Cerebellar nuclear complex (tissue), 1 donor: ENCODE results near the gene NECAB3.

Experiments
- DNase-seq, 2 experiments: peaks; one replicate each; lab custom pipeline; 2025; lab: John Stamatoyannopoulos, UW

Gene NECAB3

DNA sequence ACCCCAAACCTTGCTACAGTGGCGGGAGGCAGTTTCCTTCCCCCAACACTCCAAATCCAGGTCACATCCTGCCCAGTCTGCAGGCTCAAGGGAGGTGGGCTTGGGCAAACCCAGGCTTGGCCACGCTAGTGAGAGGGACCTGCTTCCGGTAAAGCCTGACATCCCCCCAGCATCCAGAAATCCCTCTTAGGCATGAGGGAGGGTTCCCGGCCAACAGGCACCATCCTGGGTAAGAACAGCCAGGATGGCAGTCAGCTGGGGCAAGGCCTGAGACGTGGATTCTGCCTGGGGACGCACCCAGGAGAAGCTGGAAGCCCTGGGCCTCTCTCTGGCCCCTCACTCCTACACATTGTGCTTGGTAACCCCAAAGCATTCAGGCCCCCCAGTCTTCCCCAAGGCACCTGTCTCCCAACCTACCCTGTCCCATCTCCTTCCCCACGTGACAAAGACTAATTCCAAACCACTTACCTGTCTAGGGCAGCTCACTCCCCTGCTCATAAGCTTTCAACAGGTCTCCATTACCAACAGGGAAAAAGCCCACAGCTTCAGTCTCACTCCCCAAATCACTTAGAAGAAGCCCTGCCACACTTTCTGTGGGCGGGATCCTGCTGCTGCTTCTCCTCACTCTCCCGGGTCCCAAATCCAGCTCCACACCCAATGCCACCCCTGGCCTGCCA, 10.0 kb downstream of the NECAB3 start:
- DNase-seq = no peak

DNA sequence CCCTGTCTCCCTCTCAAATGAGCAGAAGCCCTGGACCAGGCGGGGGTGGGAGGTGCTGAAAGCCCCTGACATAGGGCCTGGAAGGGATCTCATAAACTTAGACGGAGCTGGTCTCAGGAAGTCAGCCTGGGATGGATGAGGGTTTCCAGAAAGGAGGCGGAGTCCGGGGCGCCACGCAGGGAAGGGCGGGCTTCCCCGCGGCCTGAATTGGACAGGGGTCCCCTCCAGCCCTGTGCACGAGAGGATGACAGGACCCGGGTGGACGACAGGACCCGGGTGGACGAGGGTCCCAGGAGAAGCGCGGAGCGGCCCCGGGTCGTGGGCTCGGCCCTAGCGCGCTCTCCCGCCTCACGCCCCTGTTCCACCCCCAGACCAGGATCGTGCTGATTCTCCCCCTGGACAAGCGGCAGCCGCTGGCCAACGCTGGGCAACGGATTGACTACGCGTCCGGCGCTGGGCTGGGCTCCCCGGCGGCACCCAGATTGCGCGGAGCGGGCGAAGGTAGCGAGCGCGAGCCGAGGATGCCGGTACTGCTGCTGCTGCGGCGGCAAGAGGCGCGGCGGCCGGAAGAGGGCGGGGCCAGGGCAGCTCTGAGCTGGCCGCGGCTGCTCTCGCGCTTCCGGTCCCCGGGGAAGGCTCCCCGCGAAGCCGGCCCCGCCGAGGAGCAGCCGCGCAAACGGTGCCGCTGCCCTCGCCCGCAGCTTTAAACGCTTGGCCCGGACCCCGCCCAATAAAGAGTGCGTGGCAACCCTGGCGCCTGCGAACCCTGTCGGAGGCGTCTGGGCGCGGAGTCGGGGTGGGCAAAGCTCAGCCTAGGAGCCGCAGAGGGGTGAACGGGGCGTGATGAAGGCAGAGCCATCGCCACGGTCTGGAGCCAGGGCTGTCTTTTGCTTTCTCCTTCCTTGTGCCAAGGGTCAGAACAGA, 10.8 kb downstream of the NECAB3 start:
- DNase-seq = no peak

DNA sequence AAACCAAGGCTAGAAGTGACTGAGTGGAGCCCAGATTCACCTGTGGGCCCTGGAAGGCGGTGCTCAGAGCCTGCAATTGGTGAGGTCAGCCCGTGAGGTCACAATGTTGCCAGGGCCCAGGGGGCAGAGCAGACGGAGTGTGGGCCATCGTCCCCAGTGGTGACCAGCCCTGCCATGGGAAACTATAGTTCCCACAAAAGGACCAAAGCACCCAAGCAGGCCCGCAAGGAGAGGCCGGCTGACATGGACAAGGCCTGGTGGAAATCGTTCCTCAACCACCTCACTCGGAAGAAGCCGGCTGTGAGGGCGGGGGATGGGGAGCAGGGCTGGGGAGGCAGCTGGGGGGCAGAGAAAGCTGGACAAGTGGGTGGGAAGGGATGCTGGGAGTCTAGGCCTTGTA, 12.1 kb downstream of the NECAB3 start, which contains the start of gene C20orf144:
Gene C20orf144, plus strand, starts transcription at position 156 of the 400 bp plus-strand sequence. Its CDS starts 19 bp downstream, at position 175.
- no peak for DNase-seq

DNA sequence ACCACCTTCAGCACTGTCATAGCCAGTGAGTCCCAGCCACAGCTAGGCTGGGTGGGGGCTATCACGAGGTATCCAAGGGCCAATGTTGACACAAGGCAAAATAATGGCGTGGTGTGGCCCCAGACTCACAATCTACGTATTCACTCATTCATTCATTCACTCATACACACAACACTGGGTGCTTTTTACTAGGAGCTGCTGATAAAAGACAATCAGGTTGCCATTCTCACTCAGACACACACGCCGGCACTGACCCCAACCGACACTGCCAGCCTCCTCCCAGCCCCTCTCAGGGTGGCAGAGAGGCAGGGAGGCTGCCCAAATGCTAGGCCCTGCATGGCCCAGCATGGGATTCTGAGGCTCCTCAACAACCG, 13.6 kb downstream of the NECAB3 start:
- DNase-seq = no peak

DNA sequence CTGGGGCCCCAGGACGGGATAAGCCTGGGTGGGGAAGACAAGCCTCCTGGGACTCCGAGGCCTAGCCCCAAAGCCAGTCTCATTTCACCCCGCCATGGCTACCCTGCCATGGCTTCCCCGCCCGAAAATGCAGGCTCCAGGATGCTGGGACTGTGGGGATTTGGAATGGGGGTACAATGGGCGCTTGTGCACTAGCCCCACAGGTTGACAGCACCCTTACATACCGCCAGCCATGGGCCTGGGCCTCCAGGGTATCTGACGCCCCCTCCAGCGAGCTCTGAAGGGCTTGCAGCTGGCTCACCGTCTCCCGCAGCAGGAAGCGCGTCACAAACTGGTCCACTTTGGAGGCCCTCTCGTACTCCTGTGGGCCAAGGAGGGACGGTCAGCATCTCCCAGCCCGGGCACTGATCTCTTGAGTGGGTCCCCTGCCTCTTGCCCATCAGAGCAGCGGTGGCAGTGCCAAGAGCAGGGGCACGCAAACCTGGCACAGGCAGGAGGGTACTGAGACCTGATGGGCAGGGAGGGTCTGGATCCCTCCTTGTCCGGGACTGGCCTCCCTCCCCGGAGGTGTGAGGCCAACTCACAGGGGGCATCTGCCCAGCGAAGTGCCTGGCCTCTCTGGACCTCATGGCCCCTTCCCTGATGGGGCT, 14.1 kb downstream of the NECAB3 start:
- DNase-seq = no peak

DNA sequence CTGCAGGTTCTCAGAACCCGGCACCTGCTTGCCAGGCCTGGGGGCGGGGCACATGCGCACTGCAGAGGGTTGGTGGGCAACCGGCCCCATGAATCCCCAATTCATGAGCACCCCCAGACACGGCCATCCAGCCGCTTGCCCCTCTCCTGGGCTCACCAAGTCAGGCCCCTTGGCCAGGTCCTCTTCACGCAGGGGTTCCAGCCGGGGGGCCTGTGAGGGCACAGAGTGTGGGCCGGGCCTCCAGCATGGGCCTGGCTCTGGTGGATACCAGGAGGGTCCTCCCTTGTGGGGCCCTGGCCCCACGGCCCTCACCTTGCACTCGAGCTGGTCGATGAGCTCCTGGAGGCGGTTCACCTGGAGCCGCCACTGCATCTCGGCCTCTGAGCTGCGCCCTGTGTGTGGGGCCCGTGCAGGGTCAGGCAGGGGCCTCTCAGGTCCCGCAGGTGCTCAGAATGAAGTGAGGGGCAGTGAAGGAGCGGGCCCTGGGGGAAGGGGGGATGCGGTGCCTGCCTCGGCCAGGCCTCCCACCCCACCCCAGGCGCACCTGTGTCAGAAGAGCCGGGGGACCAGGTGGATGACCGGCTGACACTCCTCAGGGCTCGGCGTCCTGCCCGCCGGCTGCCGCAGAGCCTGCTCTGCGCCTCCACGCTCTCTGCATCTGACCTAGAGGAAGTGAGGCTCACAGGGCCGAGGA, 14.7 kb downstream of the NECAB3 start:
- DNase-seq = no peak

DNA sequence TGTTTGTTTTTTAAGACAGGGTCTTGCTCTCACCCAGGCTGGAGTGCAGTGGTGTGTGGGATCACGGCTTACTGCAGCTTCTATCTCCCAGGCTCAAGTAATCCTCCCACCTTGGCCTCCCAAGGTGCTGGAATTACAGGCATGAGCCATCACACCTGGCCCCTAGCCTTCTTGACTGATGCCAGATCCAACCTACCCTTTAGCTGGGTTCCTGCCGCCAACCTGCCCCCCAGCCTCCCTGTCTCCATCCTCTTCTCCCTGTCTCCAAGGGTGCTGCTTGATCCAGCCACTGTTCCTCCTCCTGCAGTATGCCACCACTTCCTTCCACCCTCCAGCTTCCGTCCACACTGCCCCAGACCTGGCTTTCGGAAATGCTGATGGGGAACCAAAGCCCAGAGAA, 15.3 kb downstream of the NECAB3 start:
- no peak for DNase-seq

DNA sequence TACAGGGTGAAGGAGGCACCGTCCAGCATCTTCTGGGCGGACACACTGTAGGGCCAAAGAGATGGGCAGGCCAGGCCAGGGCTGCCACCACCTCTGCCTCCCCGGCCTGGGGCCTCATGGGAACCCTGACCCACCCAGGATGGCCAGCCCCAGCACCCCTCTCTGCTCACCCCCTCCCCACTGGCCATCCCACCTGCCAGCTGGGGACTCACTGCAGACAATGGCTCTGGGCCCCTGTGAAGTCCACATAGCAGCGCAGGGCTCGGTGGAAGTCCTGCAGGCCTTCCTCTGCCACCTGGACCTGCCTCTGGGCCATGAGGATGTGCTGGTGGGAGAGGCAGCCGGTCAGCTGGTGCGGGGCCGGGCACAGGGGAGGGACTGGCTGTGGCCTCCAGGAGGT, 15.7 kb downstream of the NECAB3 start:
- no peak for DNase-seq

DNA sequence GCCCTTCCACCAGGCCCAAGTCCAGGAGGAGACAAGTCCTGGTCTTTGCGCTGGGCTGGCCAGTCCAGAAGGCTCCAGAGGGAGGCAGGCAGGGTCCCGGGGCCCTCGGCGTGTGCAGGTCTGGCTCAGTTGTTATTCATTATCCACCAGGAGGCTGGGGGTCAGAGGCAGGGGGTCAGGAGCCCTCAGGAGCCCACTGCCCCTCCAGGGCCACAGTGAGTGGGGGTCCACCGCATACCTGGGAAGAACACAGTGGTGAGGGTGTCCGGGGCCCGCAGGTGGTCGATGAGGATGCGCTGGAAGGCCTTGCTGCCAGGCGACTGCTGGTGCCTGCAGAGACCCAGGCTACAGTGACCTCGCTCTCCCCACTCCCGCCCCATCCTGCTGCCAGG, 16.5 kb downstream of the NECAB3 start:
- DNase-seq = no peak

DNA sequence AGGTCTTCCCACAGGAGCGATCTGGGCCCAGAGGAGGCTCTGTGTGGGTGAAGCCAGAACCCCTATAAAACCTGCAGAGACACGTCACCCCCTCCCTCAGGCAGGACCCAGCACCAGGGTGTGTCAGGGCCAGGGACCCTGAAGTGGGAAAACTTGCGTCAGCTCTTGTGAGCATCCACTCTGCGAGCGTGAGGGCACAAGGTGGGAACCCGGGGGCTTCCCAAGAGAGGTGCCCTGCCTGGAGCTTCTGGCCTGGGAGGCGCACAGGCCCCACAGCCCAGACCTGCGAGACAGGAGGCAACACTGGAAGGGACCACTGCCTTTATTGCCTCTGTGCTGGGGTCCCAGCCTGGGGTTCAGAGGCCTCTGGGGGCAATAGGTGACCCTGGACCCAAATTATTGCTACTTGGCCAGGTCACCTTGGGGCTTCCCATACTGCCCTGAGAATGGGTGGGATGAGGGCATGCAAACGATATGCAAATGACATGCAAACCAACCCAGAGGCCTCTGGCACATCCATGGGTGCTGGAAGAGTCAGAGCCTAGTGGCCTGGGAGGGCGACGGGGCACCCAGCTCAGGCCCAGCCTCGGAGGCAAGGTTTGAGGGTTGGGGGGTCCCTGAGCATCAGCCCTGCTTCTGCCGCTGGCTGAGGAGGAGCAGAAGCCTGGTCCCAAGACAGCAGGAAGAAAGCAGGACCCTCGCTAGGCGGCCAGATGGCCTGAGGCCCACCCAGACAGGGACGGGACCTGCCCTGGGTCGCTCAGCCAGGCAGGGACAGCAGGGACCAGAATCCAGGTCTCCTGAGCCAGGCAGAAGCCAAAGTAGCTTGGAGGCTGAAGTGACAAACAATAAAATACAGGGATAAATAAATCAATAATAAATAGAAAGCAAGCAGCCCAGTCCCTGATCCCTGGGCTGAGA, 17.2 kb downstream of the NECAB3 start:
- no peak for DNase-seq

DNA sequence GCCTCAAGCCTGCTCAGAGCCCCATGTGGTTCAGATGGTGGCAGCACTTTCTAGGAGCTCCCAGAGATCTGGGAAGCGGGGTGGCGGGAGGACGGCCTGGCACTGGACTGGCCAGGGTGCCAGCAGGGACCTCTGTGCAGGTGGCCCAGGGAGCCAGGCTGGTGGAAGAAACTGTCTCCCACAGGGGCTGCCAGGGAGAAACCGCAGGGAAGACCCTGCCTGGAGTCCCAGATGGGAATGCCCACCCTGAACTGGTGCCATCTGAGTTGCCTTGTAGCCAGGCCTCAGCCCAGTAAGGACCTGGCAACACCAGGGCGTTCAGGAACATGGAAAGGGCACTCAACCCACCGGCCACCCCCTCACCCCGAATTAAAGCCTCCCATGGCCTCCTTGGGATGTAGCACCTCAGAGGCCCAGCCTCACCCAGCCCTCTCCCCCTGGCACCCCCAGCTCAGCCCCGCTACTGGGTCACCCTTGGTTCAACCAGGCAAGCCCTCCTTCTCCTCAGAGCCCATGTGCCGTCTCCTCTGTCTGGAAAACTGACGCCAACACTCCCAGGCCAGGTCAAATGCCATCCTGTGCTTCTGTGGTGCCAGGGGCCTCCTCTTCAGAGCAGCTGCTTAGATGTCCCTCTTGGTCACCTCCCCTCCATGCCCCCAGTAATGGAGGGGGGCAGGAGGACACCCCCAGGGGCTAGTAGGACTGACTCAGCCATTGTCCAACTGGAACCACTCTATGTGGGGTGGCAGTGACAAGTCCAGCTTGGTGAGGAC, 18.0 kb downstream of the NECAB3 start:
- no peak for DNase-seq

DNA sequence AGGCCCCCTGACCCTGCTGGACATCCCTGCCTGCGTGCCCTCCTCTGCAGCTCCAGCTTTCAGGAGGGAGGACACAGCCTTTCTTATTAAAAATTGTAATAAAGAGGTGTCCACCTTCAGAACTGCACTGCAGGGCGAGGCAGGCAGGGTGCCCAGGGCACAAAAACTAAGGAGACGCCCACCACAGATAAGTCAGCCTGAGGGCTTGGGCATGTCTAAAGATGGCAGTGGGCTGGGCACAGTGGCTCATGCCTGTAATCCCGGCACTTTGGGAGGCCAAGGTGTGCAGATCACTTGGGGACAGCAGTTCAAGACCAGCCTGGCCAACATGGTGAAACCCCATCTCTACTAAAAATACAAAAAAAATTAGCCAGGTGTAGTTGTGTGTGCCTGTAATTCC, 19.1 kb downstream of the NECAB3 start:
- no peak for DNase-seq

DNA sequence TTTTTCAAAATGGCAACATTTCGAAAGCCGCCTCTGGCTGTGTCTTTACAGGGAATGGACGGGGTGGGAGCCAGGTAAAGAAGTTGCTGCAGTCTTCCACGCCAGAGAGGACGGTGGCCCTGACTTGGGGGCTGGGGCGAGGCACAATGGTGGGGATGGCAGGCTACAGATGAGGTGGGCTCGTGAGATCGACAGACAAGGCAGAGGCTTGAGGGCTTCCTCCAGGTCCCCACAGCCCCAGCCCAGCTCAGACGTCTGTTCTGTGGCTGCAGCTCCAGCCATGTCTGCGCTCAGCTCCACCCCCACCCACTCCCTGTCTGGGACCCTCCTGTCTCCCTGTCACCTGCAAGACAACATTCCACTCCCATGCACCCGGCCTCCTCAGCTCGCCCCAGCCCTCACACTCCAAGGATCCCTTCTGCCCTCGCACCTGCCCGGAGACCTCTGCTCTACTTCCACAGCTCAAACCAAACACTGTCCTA, 19.5 kb downstream of the NECAB3 start:
- DNase-seq = no peak

DNA sequence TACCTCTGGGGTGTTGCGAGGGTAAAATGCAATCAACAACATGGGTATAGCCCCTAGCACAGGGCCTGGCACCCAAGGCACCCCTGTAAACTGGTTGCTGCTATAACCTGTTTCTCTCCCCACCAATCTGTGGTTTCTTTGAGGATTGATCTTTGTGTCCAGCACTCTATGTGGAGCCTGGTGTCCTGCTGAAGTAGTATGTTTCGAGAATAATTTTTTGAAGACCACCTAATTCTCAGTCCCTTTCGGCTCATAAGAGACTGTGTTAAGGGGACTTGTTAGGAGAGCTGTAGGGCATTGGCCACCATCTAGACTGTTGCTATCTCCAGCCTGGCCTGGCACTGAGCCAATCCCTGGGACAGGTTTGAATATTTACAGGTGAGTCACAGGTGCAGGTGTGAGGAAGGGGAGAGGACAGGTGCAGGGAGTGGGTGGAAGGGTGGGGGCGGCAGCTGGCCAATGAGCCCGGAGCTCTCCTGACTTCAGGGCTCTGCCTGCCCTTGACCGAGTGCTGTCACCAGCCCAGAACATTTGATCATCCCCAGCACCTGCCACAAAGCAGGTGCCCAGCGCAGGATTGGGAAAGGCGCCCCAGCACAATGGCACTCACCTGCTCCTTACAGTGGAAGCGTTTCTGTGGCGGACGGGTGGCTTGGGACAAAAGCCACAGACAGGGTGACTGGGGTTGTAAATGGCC, 20.2 kb downstream of the NECAB3 start:
- no peak for DNase-seq

DNA sequence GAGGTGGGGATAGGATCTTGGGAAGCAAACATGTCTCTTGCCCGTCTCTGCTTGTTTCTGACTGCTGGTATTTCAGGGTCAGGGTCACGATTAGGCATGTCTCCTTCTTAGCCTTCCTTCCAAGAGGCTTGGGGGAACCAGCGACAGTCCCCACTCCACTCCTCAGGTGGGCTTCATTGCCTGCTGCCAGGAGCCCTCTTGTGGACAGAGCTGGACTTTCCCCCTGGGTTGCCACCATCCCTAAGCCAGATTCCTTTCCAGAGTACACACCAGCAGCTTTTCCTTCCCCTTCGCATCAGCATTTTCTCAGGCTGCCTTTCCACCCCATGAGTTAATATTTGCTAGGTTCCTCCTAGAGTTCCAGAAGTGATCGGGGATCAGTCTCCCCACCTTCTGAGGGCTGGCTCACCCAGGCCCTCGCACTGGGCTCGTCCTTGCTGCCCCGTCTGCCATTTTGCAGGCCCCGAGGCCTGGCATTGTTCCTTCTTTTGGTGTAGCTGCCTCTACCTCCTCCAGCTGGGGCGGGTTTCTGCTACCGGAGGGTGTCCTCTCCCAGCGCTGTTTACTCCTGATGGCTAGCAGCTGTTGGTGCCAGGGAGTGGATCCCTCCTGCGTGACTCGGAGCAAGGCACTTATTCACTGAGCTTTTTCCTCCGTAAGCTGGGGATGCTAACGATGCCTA, 20.9 kb downstream of the NECAB3 start:
- no peak for DNase-seq

DNA sequence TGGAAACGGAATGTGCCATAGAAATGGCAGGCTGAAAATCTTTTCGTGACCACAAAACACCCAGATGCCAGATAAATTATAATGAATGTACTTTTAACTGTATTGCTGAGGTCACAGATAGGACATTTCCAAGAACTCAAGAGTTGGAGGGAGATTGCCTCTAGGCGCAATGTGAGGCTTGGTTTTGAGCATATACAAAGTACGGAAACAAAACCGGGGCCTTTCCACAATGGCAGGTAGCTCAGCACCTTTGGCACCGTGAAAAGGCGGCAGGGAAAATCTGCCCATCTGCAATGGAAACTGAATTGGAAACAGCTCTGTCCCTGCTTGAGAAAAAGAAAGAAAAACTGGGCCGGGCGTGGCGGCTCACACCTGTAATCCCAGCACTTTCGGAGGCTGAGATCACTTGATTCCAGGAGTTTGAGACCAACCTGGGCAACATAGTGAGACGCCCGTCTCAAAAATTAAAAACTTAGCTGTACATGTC, 22.6 kb downstream of the NECAB3 start:
- DNase-seq = no peak

DNA sequence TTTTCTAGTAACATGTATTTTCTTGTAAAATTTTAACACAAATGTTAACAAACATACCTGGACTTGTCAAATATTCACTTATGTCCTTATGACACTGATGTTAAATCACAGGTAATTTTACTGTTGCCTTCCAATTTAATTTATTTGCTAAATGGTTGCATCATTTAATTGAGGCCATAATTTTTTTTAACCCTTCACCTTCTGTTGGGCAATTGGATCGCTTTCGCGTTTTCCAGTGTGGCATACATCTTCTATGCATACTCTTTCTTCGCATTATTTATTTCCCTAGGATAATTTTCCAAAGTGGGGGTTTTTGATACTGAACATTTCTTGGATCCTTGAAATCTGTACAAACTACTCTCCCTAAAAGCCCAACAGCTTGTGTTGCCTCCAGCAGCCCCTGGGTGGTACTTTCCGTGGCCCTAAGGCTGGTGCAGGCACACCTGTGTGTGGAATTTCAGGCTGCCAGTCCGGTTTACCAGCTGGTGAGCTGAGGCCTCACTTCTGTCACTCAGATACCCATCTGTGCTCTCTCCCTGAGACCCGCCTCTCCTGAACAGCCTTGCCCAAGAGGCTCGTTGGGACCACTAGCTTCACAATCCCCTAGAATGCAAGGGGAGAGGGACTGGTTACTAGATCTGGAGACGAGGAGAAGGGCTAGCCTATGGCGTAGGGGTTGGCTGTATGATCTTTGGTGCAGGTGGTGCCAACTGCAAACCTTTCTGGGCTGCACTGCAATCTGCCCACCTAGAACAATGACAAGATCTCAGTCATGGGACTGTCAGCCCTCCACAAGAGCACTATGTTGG, 23.3 kb downstream of the NECAB3 start:
- DNase-seq = no peak
